ENCODE results near the gene DNAJC9.

DNAJC9 gene

DNA sequence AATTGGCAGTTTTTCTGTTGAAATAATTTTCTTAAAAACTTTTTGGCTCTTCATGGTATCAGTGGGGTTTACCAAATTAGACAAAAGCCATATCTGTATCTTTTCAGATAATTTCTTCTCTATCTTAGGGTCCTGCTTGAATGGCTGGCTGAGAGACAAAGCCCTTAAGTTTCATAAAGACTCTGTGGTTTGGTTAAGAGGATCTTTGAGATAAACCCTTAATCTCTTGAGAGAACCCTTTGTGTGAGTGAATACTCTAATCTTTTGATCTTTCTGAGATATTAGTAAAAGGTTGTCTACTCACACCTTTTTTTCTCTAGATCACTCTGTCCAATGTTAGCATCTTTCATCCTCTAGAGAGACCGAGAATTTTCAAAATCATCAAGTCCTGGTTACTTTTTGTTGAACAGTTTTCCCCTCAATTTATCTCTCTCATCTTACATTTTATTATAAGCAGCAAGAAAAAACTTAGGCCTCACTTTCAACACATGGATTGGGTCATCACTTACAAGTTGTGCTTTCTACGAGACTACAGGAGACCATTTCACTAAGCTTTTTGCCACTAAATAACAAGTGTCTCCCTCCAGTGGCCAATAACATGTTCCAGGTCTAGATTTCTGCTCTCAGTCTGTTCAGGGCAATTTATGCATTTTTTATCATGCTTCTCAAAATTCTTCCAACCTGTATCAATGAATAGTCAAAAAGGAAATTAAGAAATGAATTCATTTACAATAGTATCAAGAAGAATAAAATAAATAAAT lies 28.4 kb downstream of the DNAJC9 start:
- Histone ChIP-seq H3K4me2 (ENCODE audit: low read length) (no peak overlapping the region), H2BK12ac (ENCODE audit: low read length) (no peak overlapping the region), H3K27me3 (ENCODE audit: insufficient read depth, low read length) (no peaks in the 10 kb centered on the region), H2BK5ac (ENCODE audit: low read depth, low read length, poor library complexity) (no peak overlapping the region), H3K23ac (ENCODE audit: low read length) (no peak overlapping the region), H3K9ac (ENCODE audit: low read length) (no peak overlapping the region), H2AFZ (ENCODE audit: insufficient read depth, low read length, poor library complexity) (no peak overlapping the region), H3K27ac (ENCODE audit: low read depth, low read length) (no peak overlapping the region), H2BK120ac (ENCODE audit: insufficient read depth, low read length, poor library complexity) (no peak overlapping the region), H3K79me2 (ENCODE audit: control insufficient read depth, insufficient read depth, low read length, poor library complexity) (no peaks in the 10 kb centered on the region), H3K36me3 (ENCODE audit: control insufficient read depth in 1 of 2, insufficient read depth in 2 of 2, low read length in 2 of 2) (peaks cover 0 to 5% of the 10 kb centered on the region in 2 experiments), H3K4me1 (ENCODE audit: control insufficient read depth in 1 of 2, insufficient read depth in 2 of 2, low read length in 2 of 2) (no peaks in the 10 kb centered on the region), H4K12ac (ENCODE audit: low read depth, low read length) (no peak overlapping the region), H3K79me1 (ENCODE audit: low read length) (no peaks in the 10 kb centered on the region), H4K91ac (ENCODE audit: low read depth, low read length) (no peak overlapping the region), H3K9me3 (ENCODE audit: insufficient read depth, low read depth, low read length) (no peaks in the 10 kb centered on the region), H3K14ac (ENCODE audit: low read length) (no peak overlapping the region), H3K4ac (ENCODE audit: low read depth, low read length) (no peak overlapping the region), H4K8ac (ENCODE audit: low read depth, low read length) (no peak overlapping the region), H2AK5ac (ENCODE audit: low read length) (no peak overlapping the region), H3K18ac (ENCODE audit: low read length) (no peak overlapping the region), H3K4me3 (ENCODE audit: low read depth, low read length) (no peak overlapping the region)
- DNase-seq, result peak in 1 of 2 donors; percentile 49
- WGBS (ENCODE audit: extremely low coverage, insufficient coverage, insufficient read length), result no CpG with 5 or more reads among the region's 2 CpGs

GRCh38 chr10:73217628-73218027 lies 29.4 kb downstream of the DNAJC9 start:
- DNase-seq, result no peak

DNA sequence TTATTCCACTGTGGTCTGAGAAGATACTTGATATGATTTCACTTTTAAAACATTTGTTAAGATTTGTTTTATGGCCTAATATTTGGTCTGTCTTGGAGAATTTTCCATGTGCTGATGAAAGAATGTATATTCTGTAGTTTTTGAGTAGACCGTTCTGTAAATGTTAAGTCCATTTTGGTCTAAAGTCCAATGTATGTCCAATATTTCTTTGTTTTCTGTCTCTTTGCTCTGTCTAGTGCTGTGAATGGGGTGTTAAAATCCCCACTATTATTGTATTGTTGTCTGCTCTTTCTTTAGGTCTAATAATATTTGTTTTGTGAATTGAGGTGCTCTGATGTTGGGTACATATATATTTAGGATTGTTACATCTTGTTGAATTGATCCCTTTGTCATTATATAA lies 31.3 kb downstream of the DNAJC9 start:
- Histone ChIP-seq H4K12ac (ENCODE audit: low read depth, low read length) (no peak overlapping the region), H3K4me3 (ENCODE audit: low read depth, low read length) (no peak overlapping the region), H2BK5ac (ENCODE audit: low read depth, low read length, poor library complexity) (no peak overlapping the region), H2AFZ (ENCODE audit: insufficient read depth, low read length, poor library complexity) (no peak overlapping the region), H3K27me3 (ENCODE audit: insufficient read depth, low read length) (no peaks in the 10 kb centered on the region), H3K14ac (ENCODE audit: low read length) (no peak overlapping the region), H3K18ac (ENCODE audit: low read length) (no peak overlapping the region), H3K27ac (ENCODE audit: low read depth, low read length) (no peak overlapping the region), H3K36me3 (ENCODE audit: control insufficient read depth in 1 of 2, insufficient read depth in 2 of 2, low read length in 2 of 2) (peaks cover 0 to 7% of the 10 kb centered on the region in 2 experiments), H3K79me2 (ENCODE audit: control insufficient read depth, insufficient read depth, low read length, poor library complexity) (no peaks in the 10 kb centered on the region), H3K4me1 (ENCODE audit: control insufficient read depth in 1 of 2, insufficient read depth in 2 of 2, low read length in 2 of 2) (no peaks in the 10 kb centered on the region), H4K91ac (ENCODE audit: low read depth, low read length) (no peak overlapping the region), H3K9me3 (ENCODE audit: insufficient read depth, low read depth, low read length) (no peaks in the 10 kb centered on the region), H3K4me2 (ENCODE audit: low read length) (no peak overlapping the region), H2BK12ac (ENCODE audit: low read length) (no peak overlapping the region), H3K9ac (ENCODE audit: low read length) (no peak overlapping the region), H3K23ac (ENCODE audit: low read length) (no peak overlapping the region), H2AK5ac (ENCODE audit: low read length) (no peak overlapping the region), H4K8ac (ENCODE audit: low read depth, low read length) (no peak overlapping the region), H3K79me1 (ENCODE audit: low read length) (no peaks in the 10 kb centered on the region), H3K4ac (ENCODE audit: low read depth, low read length) (no peak overlapping the region), H2BK120ac (ENCODE audit: insufficient read depth, low read length, poor library complexity) (no peak overlapping the region)
- no peak for DNase-seq
- no CpG with 5 or more reads among the region's 1 CpG for WGBS (ENCODE audit: extremely low coverage, insufficient coverage, insufficient read length)

More at GRCh38 chr10:73217628-73218027, 29.4 kb downstream of the DNAJC9 start:
- no peak overlapping the region for H2AK5ac ChIP-seq (ENCODE audit: low read length)
- H3K14ac ChIP-seq (ENCODE audit: low read length), result no peak overlapping the region
- H2BK5ac ChIP-seq (ENCODE audit: low read depth, low read length, poor library complexity), result no peak overlapping the region
- H3K18ac ChIP-seq (ENCODE audit: low read length), result no peak overlapping the region
- H3K23ac ChIP-seq (ENCODE audit: low read length), result no peak overlapping the region
- H3K79me1 ChIP-seq (ENCODE audit: low read length), result no peaks in the 10 kb centered on the region
- H3K36me3 ChIP-seq (ENCODE audit: control insufficient read depth in 1 of 2, insufficient read depth in 2 of 2, low read length in 2 of 2), result peaks cover 0 to 5% of the 10 kb centered on the region in 2 experiments
- H3K4ac ChIP-seq (ENCODE audit: low read depth, low read length), result no peak overlapping the region
- H3K4me1 ChIP-seq (ENCODE audit: control insufficient read depth in 1 of 2, insufficient read depth in 2 of 2, low read length in 2 of 2), result no peaks in the 10 kb centered on the region
- no peak overlapping the region for H4K12ac ChIP-seq (ENCODE audit: low read depth, low read length)
- no peak overlapping the region for H3K4me2 ChIP-seq (ENCODE audit: low read length)
- no peak overlapping the region for H4K91ac ChIP-seq (ENCODE audit: low read depth, low read length)
- H3K9ac ChIP-seq (ENCODE audit: low read length), result no peak overlapping the region
- no peak overlapping the region for H2BK120ac ChIP-seq (ENCODE audit: insufficient read depth, low read length, poor library complexity)
- H3K27me3 ChIP-seq (ENCODE audit: insufficient read depth, low read length), result no peaks in the 10 kb centered on the region
- H2BK12ac ChIP-seq (ENCODE audit: low read length), result no peak overlapping the region
- no peaks in the 10 kb centered on the region for H3K79me2 ChIP-seq (ENCODE audit: control insufficient read depth, insufficient read depth, low read length, poor library complexity)
- no CpG with 5 or more reads among the region's 2 CpGs for WGBS (ENCODE audit: extremely low coverage, insufficient coverage, insufficient read length)
- no peaks in the 10 kb centered on the region for H3K9me3 ChIP-seq (ENCODE audit: insufficient read depth, low read depth, low read length)
- H3K4me3 ChIP-seq (ENCODE audit: low read depth, low read length), result no peak overlapping the region
- no peak overlapping the region for H4K8ac ChIP-seq (ENCODE audit: low read depth, low read length)
- H3K27ac ChIP-seq (ENCODE audit: low read depth, low read length), result no peak overlapping the region
- H2AFZ ChIP-seq (ENCODE audit: insufficient read depth, low read length, poor library complexity), result no peak overlapping the region

GRCh38 chr10:73211106-73211811 lies 35.8 kb downstream of the DNAJC9 start:
- Histone ChIP-seq H3K23ac (ENCODE audit: low read length) (no peak overlapping the region), H2BK120ac (ENCODE audit: insufficient read depth, low read length, poor library complexity) (no peak overlapping the region), H4K8ac (ENCODE audit: low read depth, low read length) (no peak overlapping the region), H3K9ac (ENCODE audit: low read length) (no peak overlapping the region), H2BK12ac (ENCODE audit: low read length) (no peak overlapping the region), H3K27me3 (ENCODE audit: insufficient read depth, low read length) (no peaks in the 10 kb centered on the region), H2AFZ (ENCODE audit: insufficient read depth, low read length, poor library complexity) (no peak overlapping the region), H3K18ac (ENCODE audit: low read length) (no peak overlapping the region), H3K4me3 (ENCODE audit: low read depth, low read length) (no peak overlapping the region), H3K9me3 (ENCODE audit: insufficient read depth, low read depth, low read length) (peaks cover 2% of the 10 kb centered on the region), H3K4me1 (ENCODE audit: control insufficient read depth in 1 of 2, insufficient read depth in 2 of 2, low read length in 2 of 2) (no peaks in the 10 kb centered on the region), H3K14ac (ENCODE audit: low read length) (no peak overlapping the region), H3K79me2 (ENCODE audit: control insufficient read depth, insufficient read depth, low read length, poor library complexity) (no peaks in the 10 kb centered on the region), H2BK5ac (ENCODE audit: low read depth, low read length, poor library complexity) (no peak overlapping the region), H3K4me2 (ENCODE audit: low read length) (no peak overlapping the region), H4K91ac (ENCODE audit: low read depth, low read length) (no peak overlapping the region), H3K79me1 (ENCODE audit: low read length) (no peaks in the 10 kb centered on the region), H4K12ac (ENCODE audit: low read depth, low read length) (no peak overlapping the region), H2AK5ac (ENCODE audit: low read length) (no peak overlapping the region), H3K27ac (ENCODE audit: low read depth, low read length) (no peak overlapping the region), H3K36me3 (ENCODE audit: control insufficient read depth in 1 of 2, insufficient read depth in 2 of 2, low read length in 2 of 2) (peaks cover 6 to 9% of the 10 kb centered on the region in 2 experiments), H3K4ac (ENCODE audit: low read depth, low read length) (no peak overlapping the region)
- DNase-seq, result no peak
- no CpG with 5 or more reads among the region's 4 CpGs for WGBS (ENCODE audit: extremely low coverage, insufficient coverage, insufficient read length)
